HCT116 (cell line): ENCODE measurements around the gene RNF41. TPM values are rescaled to one million over a fixed set of nuclear protein-coding genes. Genes with fewer than 3 reads are reported as not detected.
A peak's percentile ranks its signal among the peaks of the same experiment; 100 is the strongest.

Experiments
- ATAC-seq: fragments of 200-7000 bp; cut with Tn5 transposase; 2 replicates; pipeline ENCODE4 v1.9.1; 2020; ENCODE audit warnings: mild to moderate bottlenecking, moderate library complexity
- BruUV-seq: library from RNA; stranded (reverse); fragments of 400-500 nt; replicated peaks from 2 replicates; lab custom pipeline; 2021; lab: Mats Ljungman, UMichigan
- CTCF ChIA-PET: fragments of 300-600 bp; sonication (Branson Sonifier 250); formaldehyde crosslinking; loops from one replicate; lab custom pipeline; 2021; ENCODE audit warnings: antibody characterized with exemption; lab: Charles Lee
- POLR2A ChIA-PET: fragments of 300-600, 350-600 bp; sonication (Branson Sonifier 250); formaldehyde crosslinking; loops from one replicate; lab custom pipeline; 2021; ENCODE audit warnings: antibody characterized with exemption; lab: Charles Lee
- RAD21 ChIA-PET, 2 experiments: fragments of 300-600 bp; sonication (Branson Sonifier 250); formaldehyde crosslinking; loops; one replicate each; lab custom pipeline; 2023; ENCODE audit warnings: low total read pairs in 2 of 2; ENCODE audit not compliant: uncharacterized antibody in 2 of 2, unreplicated experiment in 2 of 2, low non-redundant PET in 1 of 2; lab: Charles Lee
- DNase-seq: peaks from one replicate; pipeline ENCODE4 v3.0.0-alpha.2; 2010; ENCODE audit warnings: low read depth, low spot score
- H2AFZ ChIP-seq: fragments of 200-600 bp; shearing (Covaris generic), sonication (generic); 2 replicates; pipeline ENCODE4 v1.6.1; 2017; ENCODE audit warnings: low read depth, mixed run types, mixed read lengths, antibody characterized with exemption, low read length; ENCODE audit not compliant: poor library complexity, severe bottlenecking
- H3K27ac ChIP-seq: 2 replicates; pipeline ENCODE4 v1.5.1; 2012; ENCODE audit warnings: low read depth, low read length
- H3K27me3 ChIP-seq: fragments of 200-600 bp; sonication (generic); 2 replicates; pipeline ENCODE4 v1.6.1; 2016; ENCODE audit warnings: mixed run types, low read length, mixed read lengths; ENCODE audit not compliant: insufficient read depth
- H3K36me3 ChIP-seq, 2 experiments: fragments of 200-500 bp in 1 of 2; fragments of 200-600 bp in 1 of 2; sonication (Bioruptor generic) in 1 of 2; sonication (generic) in 1 of 2; 2 replicates each; pipeline versions ENCODE4 v1.5.1 to v1.6.1; 2014 to 2016; ENCODE audit warnings: low read length in 2 of 2, inconsistent platforms in 1 of 2, mixed read lengths in 1 of 2, mixed run types in 1 of 2; ENCODE audit not compliant: insufficient read depth in 2 of 2, control insufficient read depth in 1 of 2
- H3K4me1 ChIP-seq, 2 experiments: fragments of 200-600 bp in 1 of 2; sonication (generic) in 1 of 2; 2 replicates each; pipeline versions ENCODE4 v1.5.1 to v1.6.1; 2012 to 2017; ENCODE audit warnings: low read length in 2 of 2, inconsistent platforms in 1 of 2, mild to moderate bottlenecking in 1 of 2, mixed read lengths in 1 of 2, mixed run types in 1 of 2, moderate library complexity in 1 of 2; ENCODE audit not compliant: insufficient read depth in 2 of 2, control insufficient read depth in 1 of 2
- H3K4me2 ChIP-seq: fragments of 200-600 bp; sonication (generic); 2 replicates; pipeline ENCODE4 v1.6.1; 2017; ENCODE audit warnings: mixed run types, low read length, mixed read lengths
- H3K4me3 ChIP-seq, 2 experiments: fragments of 200-600 bp in 1 of 2; sonication (generic) in 1 of 2; replicated peaks in 1 of 2; 2 replicates each; pipeline ENCODE4 v1.5.1; 2011 to 2016; ENCODE audit warnings: low read length in 2 of 2, control low read depth in 1 of 2, low read depth in 1 of 2, mild to moderate bottlenecking in 1 of 2, mixed read lengths in 1 of 2, mixed run types in 1 of 2
- H3K79me2 ChIP-seq: fragments of 200-600 bp; sonication (generic); 2 replicates; pipeline ENCODE4 v1.6.1; 2017; ENCODE audit warnings: mild to moderate bottlenecking, mixed run types, low read length, moderate library complexity, mixed read lengths; ENCODE audit not compliant: insufficient read depth
- H3K9ac ChIP-seq: fragments of 200-600 bp; sonication (generic); 2 replicates; pipeline ENCODE4 v1.6.1; 2016; ENCODE audit warnings: low read length, mixed read lengths
- H3K9me2 ChIP-seq: fragments of 200-600 bp; sonication (generic), shearing (Covaris generic); 2 replicates; pipeline ENCODE4 v1.6.1; 2017; ENCODE audit warnings: mixed run types, mild to moderate bottlenecking, moderate library complexity; ENCODE audit not compliant: insufficient read depth
- H3K9me3 ChIP-seq, 2 experiments: fragments of 200-500 bp in 1 of 2; fragments of 200-600 bp in 1 of 2; sonication (Bioruptor generic) in 1 of 2; sonication (generic) in 1 of 2; 2 replicates each; pipeline ENCODE4 v1.6.1; 2014 to 2017; ENCODE audit warnings: low read length in 2 of 2, mixed read lengths in 2 of 2, inconsistent platforms in 1 of 2, low read depth in 1 of 2, mild to moderate bottlenecking in 1 of 2, mixed run types in 1 of 2, moderate library complexity in 1 of 2; ENCODE audit not compliant: control insufficient read depth in 1 of 2, insufficient read depth in 1 of 2
- H4K20me1 ChIP-seq: fragments of 200-600 bp; sonication (generic), shearing (Covaris generic); 2 replicates; pipeline ENCODE4 v1.6.1; 2017; ENCODE audit warnings: mixed run types, mild to moderate bottlenecking, moderate library complexity; ENCODE audit not compliant: insufficient read depth
- CTCF ChIP-seq, 3 experiments: fragments of 200-600 bp in 1 of 3; sonication (generic) in 1 of 3; IDR thresholded peaks in 2 of 3; conservative IDR thresholded peaks in 1 of 3; 2 replicates each; pipeline ENCODE4 v1.5.1; 2012 to 2017; ENCODE audit warnings: low read depth in 2 of 3, low read length in 2 of 3, antibody characterized with exemption in 1 of 3, borderline replicate concordance in 1 of 3, control low read depth in 1 of 3, mild to moderate bottlenecking in 1 of 3, mixed read lengths in 1 of 3, mixed run types in 1 of 3, moderate library complexity in 1 of 3; ENCODE audit not compliant: insufficient read depth in 1 of 3
- EZH2phosphoT487 ChIP-seq: fragments of 200-600 bp; IDR thresholded peaks from 2 replicates; pipeline ENCODE4 v1.6.1; 2018; ENCODE audit warnings: antibody characterized with exemption, borderline replicate concordance
- POLR2AphosphoS5 ChIP-seq: IDR thresholded peaks from 2 replicates; pipeline ENCODE4 v1.6.1; 2011; ENCODE audit warnings: mild to moderate bottlenecking, low read depth, low read length, moderate library complexity
- RAD21 ChIP-seq: IDR thresholded peaks from 2 replicates; pipeline ENCODE4 v1.6.1; 2012; ENCODE audit warnings: low read depth, mild to moderate bottlenecking
- TCF7L2 ChIP-seq: IDR thresholded peaks from 2 replicates; pipeline ENCODE4 v1.7.0; 2011; ENCODE audit warnings: borderline replicate concordance, inconsistent platforms; ENCODE audit not compliant: insufficient read depth, insufficient read length; ENCODE audit errors: extremely low read depth
- intact Hi-C: fragments of 100-400 bp; cut with micrococcal nuclease; formaldehyde crosslinking; loops from 2 replicates; pipeline ENCODE4 v1.10.0; 2022
- total RNA-seq: library from RNA; stranded (reverse); gene quantifications from one replicate; pipeline ENCODE4 v1.2.1, GENCODE V29; 2021; ENCODE audit not compliant: unreplicated experiment

The RNF41 gene
- total RNA-seq, 1 experiment from 2014 or later: 40.6 TPM

- TF ChIP-seq EZH2phosphoT487 (no peak), TCF7L2 (peak; percentile 22), POLR2AphosphoS5 (peak; percentile 95)
These were observed at the start of gene RNF41 (continued) for GRCh38 chr12:56221757-56222530.

- no TSS peak for BruUV-seq
- DNase-seq (no peak), ATAC-seq (peak; percentile 30)
These were observed 49.3 kb upstream of the RNF41 start for GRCh38 chr12:56271031-56271430.

More at GRCh38 chr12:56271031-56271430, 49.3 kb upstream of the RNF41 start:
- H4K20me1 ChIP-seq: no peaks in the 10 kb centered on the region
- H2AFZ ChIP-seq: no peak overlapping the region
- H3K9ac ChIP-seq: no peak overlapping the region
- H3K9me2 ChIP-seq: no peaks in the 10 kb centered on the region
- H3K36me3 ChIP-seq: peaks cover 28 to 51% of the 10 kb centered on the region in 2 experiments
- H3K27me3 ChIP-seq: no peaks in the 10 kb centered on the region
- no peak overlapping the region for H3K4me3 ChIP-seq
- TF ChIP-seq RAD21 (peak; percentile 52), CTCF (IDR thresholded peaks at IDR 0.05 in 2 of 3, conservative IDR thresholded peaks at IDR 0.05 in 1 of 3; ENCODE audit: borderline replicate concordance in 1 of 3, insufficient read depth in 1 of 3, low read depth in 2 of 3, low read length in 2 of 3) (peak; percentile 56 to 65 (median 60); a peak in 5 of 6 replicates), TCF7L2 (no peak)
- ChIA-PET POLR2A (no interaction called here), RAD21 (no interaction called here), CTCF (interaction anchor here (0.8 kb wide), 1 partner anchor 21 kb away, joined by 3 read pairs; no protein-coding TSS in a partner anchor)
- H3K4me1 ChIP-seq: peaks cover 3 to 15% of the 10 kb centered on the region in 2 experiments; a peak in 3 of 4 replicates
- H3K9me3 ChIP-seq: no peaks in the 10 kb centered on the region
- intact Hi-C loops: no loop called here
- H3K4me2 ChIP-seq: no peak overlapping the region
- no peaks in the 10 kb centered on the region for H3K79me2 ChIP-seq
- no peak overlapping the region for H3K27ac ChIP-seq
